ENCODE data around the gene NDUFA7.
"Not testable (repeated sequence)": the region's sequence is repeated elsewhere in the genome, so short reads cannot be mapped to it uniquely, and the experiment has no call there.

The NDUFA7 gene

DNA sequence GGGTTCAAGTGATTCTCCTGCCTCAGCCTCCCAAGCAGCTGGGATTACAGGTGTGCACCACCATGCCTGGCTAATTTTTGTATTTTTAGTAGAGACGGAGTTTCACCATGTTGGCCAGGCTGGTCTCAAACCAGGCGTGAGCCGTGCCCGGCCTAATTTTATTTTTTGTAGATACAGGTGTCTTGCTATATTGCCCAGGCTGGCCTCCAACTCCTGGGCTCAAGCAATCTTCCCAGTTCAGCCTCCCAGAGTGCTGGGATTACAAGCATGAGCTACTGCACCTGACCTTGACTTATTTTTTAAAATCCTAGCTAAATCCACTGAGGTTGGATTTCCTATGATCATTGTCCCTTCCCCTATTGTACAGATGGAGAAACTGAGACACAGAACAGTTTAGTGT is 20.3 kb upstream of the NDUFA7 start:
- DNase-seq = not testable (repeated sequence)

DNA sequence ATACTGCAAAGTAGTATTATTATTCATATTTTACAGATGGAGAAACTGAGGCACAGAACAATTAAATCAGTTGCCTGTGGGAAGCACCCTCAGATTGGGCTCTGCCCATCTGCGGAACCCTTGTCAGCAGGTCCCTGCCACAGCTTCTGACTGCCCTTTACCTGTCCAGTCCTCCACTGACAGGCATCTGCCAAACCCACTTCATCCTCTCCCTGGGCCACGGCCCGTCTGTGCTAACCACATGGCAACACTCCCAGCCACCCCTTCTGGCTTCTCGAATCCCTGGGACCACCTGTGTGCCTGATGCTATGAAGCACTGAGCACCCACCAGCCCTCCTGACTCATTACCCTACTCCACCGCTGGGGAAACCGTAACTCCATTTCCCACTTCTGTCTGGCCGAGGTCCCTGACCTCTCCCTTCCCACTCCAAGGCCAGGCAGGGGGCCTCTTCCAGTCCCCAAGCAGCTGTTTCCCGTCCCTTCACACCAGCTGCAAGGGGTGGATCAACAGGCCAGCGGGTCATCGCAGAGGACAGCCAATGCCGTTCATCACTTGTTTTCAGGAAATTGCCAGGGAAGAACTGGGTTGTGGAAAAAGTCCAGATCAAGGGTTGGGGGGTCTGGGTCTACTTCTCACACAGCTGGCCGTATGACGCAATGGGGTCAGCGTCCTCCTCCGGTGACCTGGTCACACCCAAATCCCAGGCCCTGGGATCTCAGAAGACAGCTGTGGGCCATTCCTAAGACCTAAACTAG is 19.3 kb upstream of the NDUFA7 start:
- DNase-seq = no peak

GRCh38 chr19:8338835-8339234 is 17.7 kb upstream of the NDUFA7 start:
- no peak for DNase-seq

- no peak for DNase-seq
These were observed 16.6 kb upstream of the NDUFA7 start for GRCh38 chr19:8337728-8338127.

DNA sequence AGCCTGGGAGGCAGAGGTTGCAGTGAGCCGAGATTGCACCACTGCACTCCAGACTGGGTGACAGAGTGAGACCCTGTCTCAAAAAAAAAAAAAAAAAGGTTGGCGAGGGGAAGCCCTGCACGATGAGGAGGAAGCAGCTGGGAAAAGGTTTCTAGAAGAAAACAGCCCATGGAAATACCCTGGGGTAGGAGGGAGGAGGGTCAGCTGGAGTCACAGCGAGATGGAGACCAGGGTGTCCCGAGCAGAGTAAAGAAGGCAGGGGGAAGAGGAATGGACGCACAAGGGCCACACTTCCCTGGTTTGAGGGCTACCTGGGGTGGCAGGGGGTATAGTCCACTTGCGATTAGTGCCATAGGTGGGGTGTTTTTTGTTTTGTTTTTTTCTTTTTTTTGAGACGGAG is 15.5 kb upstream of the NDUFA7 start:
- DNase-seq = no peak

- DNase-seq = no peak
These were observed 14.9 kb upstream of the NDUFA7 start for GRCh38 chr19:8336072-8336569.

DNA sequence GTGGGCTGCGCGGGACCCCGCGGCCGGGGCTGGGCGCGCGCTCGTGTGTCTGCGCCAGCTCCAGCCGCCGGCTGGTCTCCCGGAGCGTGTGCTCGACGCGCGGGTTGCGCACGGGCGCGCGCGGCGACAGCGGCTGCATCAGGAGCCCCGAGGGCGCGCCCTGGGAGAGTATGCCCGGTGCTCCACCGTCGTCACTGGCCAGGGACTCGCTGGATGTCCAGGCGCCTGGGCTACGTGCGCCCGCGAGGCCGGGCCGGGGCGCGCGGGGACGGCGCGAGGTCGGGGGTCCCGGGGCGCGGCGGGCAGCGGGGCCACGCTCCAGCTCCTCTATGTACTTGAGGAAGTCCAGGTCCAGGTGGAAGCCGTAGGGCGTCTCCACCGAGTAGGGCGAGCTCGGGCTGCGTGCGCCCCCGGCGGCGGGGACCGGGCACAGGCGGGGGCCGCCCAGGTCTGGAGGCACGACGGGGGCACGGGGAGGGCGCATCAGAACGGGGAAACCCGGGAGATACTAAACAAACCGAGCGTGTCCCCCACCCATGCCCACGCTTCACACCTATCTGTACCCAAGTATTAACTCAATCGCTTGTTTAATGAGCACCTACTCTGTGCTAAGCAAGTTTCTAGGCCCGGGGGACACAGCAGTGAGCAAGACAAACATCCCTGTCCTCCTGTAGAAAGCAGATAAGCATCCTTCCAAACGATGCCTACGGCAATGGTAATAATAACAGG is 14.3 kb upstream of the NDUFA7 start:
- DNase-seq = peak in 1 of 2 experiments; percentile 9

GRCh38 chr19:8334458-8335342 is 13.5 kb upstream of the NDUFA7 start:
- peak in 1 of 2 experiments; percentile 23 for DNase-seq

GRCh38 chr19:8333767-8334457 is 12.7 kb upstream of the NDUFA7 start:
- DNase-seq = no peak

GRCh38 chr19:8332976-8333766 is 12.0 kb upstream of the NDUFA7 start:
- no peak for DNase-seq

- no peak for DNase-seq
These were observed 10.2 kb upstream of the NDUFA7 start for GRCh38 chr19:8331263-8331845.

DNA sequence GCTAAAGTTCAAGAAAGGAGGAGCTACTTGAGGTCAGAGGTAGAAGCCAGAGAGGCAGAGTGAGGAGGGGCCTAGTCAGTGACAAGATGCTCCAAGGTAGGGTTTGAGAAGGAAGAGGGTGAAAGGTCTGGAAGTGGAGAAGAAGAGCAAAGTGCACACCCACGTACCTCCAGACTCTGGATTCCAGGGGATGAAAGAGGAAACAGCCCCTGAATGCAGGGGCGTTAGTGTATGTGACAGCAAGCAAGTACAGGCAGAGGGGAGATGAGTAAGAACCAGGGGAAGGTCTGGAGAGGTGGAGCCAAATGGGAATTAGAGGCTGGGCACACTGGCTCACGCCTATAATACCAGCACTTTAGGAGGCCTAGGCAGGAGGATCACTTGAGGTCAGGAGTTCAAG is 8.8 kb upstream of the NDUFA7 start:
- DNase-seq = no peak

- DNase-seq = no peak
These were observed 4.3 kb upstream of the NDUFA7 start for GRCh38 chr19:8325454-8325853.

DNA sequence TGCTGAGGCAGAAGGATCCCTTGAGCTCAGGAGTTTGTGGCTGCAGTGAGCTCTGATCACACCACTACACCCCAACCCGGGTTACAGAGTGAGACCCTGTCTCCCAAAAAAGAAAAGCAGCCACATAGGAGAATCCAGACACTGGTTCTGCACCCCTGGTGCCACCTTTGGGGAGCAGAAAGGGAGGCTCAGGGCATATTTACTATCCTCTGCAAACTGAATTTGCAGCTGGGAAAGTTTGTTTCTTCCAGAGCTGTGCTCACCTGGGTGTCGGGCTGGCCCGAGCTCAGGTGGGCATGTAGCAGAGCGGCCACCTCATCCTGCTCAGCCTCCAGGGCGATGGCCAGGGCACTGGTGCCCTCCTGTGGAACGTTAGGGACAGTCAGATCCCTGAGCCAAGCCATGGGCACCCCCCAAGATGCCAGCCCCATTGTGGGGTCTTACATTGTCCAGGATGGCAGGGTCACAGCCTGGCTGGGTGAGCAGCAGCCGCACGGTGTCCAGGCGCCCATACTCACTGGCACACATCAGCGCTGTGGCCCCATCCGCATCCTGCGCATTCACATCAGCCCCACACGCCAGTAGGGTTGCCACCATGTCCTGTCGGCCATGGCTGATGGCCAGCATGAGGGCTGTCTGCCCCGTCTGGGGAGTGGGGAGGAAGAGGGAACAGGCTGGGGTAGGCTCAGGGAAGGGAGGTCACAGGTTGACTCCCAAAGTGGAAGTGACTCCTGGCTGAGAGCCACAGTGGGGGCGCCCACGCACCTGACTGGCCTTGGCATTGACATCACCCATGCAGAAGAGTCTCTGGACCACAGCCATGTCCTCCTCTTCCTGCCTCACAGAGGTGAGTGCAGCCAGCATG is 3.2 kb upstream of the NDUFA7 start:
- no peak for DNase-seq

DNA sequence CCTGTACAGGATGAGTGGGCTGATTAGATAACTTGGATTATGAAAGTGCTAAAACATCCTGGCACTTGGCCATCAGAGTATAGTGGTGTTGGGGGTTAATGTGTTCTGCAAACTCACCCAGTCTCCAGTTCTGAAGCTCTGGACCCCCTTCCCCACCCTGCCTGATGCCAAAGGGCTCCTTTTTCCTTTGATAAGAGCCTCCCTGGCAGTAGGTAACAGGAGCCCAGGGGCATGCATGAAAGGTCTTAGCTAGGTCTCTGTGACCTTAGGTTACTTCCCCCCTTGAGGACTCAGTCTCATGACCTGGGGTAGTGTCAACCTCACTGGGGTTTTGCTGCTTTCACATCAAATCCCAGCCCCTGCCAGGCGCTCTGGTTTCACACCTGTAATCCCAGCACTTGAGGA is 2.6 kb upstream of the NDUFA7 start:
- no peak for DNase-seq

DNA sequence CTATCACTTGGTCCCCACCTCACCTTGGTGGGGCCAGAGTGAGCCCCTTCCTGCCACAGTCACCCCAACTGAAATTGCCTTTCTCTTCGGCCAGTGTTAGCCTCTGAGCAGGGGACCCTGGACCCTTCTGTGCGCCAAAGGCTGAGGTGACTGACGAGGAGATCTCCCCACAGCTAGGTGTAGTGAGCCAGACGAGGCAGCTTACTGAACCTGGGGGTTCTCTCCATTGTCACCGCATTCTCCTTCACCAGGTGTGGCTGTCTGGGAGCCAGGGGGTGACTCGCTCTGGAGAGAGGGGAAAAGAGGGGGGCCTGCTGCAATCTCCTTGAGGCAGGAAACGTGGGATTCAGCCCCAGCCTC is 1.4 kb upstream of the NDUFA7 start:
- no peak for DNase-seq

GRCh38 chr19:8321986-8322637 is 937 bp upstream of the NDUFA7 start:
- no peak for DNase-seq

DNA sequence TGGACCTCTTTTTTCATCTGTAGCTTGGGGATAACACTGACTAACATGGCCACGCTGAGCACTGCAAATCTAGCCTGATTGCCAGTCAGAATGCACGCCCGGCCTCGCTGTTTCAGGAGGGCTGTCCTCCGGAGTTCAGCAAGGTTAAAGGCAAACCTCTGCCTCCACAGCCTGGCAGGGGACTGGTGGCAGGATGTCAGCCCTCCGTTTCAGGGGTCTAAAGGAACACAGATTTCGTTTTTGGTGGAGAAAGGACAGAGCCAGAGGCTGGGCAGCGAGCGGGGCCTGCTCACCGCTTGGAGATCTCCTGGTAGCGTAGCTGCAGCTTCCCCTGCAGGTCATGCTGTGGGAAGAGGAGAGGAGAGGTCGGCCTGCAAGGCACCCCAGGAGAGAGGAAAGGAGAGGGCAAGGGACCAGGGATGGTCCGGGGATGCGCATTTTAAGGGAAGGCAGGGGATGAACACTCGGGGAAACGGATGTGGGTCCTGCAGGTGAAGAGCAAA is 560 bp downstream of the NDUFA7 start:
- no peak for DNase-seq

GRCh38 chr19:8319807-8320520 is 1.2 kb downstream of the NDUFA7 start:
- DNase-seq = no peak

Measured in stimulated activated CD4-positive, alpha-beta T cell treated with anti-CD3 and anti-CD28 coated beads, Interleukin-4, amount 100 ng/mL, for 4 hours (primary cell).